IMR-90 (cell line): Measurements from ENCODE around the gene FGA.

Experiments used
- CTCF ChIP-seq: conservative IDR thresholded peaks from 2 replicates; pipeline ENCODE4 v1.5.1; 2012; ENCODE audit warnings: mild to moderate bottlenecking, low read depth, low read length, improper control_type of control experiment
- MAFK ChIP-seq: IDR thresholded peaks from 2 replicates; pipeline ENCODE4 v1.6.1; 2012; ENCODE audit warnings: low read depth, low read length, improper control_type of control experiment

- no peak for TF ChIP-seq CTCF
- no peak for TF ChIP-seq MAFK
Observed at GRCh38 chr4:154562697-154563254, 27.8 kb downstream of the FGA start, which contains the start of gene FGB.
